ENCODE results near the gene GOLGA5.
A peak's percentile ranks its signal among the peaks of the same experiment; 100 is the strongest.

DNA sequence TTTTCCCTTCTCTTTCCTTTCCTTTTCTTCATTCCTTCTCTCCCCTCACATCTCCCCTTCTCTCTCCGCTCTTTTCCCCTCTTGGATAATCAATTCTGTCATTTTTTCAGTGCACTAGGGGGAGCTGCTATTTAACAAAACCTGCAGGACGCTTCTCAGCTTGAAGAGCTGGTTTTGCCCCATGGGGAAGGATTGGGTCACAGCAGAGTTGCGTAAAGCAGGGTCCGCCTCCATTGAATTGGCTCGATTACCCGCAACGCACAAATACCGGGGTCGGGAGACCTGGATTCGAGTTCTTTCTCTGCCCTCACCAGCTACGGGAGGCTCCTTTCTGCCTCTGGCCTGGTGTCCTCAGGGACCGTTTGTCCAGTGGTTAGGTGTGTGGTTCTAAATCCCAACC, 86.7 kb downstream of the GOLGA5 start:
- TF ChIP-seq, protein P1, sequence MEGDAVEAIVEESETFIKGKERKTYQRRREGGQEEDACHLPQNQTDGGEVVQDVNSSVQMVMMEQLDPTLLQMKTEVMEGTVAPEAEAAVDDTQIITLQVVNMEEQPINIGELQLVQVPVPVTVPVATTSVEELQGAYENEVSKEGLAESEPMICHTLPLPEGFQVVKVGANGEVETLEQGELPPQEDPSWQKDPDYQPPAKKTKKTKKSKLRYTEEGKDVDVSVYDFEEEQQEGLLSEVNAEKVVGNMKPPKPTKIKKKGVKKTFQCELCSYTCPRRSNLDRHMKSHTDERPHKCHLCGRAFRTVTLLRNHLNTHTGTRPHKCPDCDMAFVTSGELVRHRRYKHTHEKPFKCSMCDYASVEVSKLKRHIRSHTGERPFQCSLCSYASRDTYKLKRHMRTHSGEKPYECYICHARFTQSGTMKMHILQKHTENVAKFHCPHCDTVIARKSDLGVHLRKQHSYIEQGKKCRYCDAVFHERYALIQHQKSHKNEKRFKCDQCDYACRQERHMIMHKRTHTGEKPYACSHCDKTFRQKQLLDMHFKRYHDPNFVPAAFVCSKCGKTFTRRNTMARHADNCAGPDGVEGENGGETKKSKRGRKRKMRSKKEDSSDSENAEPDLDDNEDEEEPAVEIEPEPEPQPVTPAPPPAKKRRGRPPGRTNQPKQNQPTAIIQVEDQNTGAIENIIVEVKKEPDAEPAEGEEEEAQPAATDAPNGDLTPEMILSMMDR (IDR thresholded peaks at IDR 0.05; ENCODE audit: poor library complexity), result peak; percentile 48
- TF ChIP-seq EZH2 (IDR thresholded peaks at IDR 0.05; ENCODE audit: borderline replicate concordance) (no peak), EZH2phosphoT487 (IDR thresholded peaks at IDR 0.05; ENCODE audit: low read depth, severe bottlenecking, unreplicated experiment) (no peak)
